Caco-2 (cell line): Measurements from ENCODE around the gene KMT5B. TPM values are rescaled to one million over a fixed set of nuclear protein-coding genes. Genes with fewer than 3 reads are reported as not detected.

Source experiments
- BruUV-seq: library from RNA; stranded (reverse); fragments of 400-500 nt; replicated peaks from 2 replicates; lab custom pipeline; 2021; lab: Mats Ljungman, UMichigan
- CTCF ChIA-PET: fragments of 300-600 bp; sonication (Branson Sonifier 250); formaldehyde crosslinking; loops from one replicate; lab custom pipeline; 2022; ENCODE audit warnings: antibody characterized with exemption; lab: Charles Lee
- POLR2A ChIA-PET: fragments of 300-600 bp; sonication (Branson Sonifier 250); formaldehyde crosslinking; loops from one replicate; lab custom pipeline; 2022; ENCODE audit warnings: antibody characterized with exemption; lab: Charles Lee
- DNase-seq, 2 experiments: peaks; one replicate each; pipeline versions ENCODE4 v3.0.0 to v3.0.0-alpha.2; 2020 to 2022
- H3K27me3 ChIP-seq: replicated peaks from 2 replicates; pipeline ENCODE4 v1.6.0; 2011; ENCODE audit warnings: low read length; ENCODE audit not compliant: control insufficient read depth, insufficient read depth
- H3K36me3 ChIP-seq: 2 replicates; pipeline ENCODE4 v1.5.1; 2011; ENCODE audit warnings: low read length; ENCODE audit not compliant: control insufficient read depth, insufficient read depth
- H3K4me1 ChIP-seq: fragments of 250-450 bp; sonication (Bioruptor Pico); 2 replicates; pipeline ENCODE4 v1.5.1; 2020; ENCODE audit warnings: mild to moderate bottlenecking
- H3K4me3 ChIP-seq: 2 replicates; pipeline ENCODE4 v1.5.1; 2011; ENCODE audit warnings: low read depth, mild to moderate bottlenecking, control low read depth, low read length
- H3K9me3 ChIP-seq: fragments of 250-450 bp; sonication (Bioruptor Pico); 2 replicates; pipeline ENCODE4 v1.5.1; 2020; ENCODE audit warnings: mild to moderate bottlenecking, moderate library complexity
- H3K27ac Mint-ChIP-seq: one replicate; pipeline ENCODE4 v1.8.0; 2022; ENCODE audit warnings: mixed read lengths; ENCODE audit not compliant: unreplicated experiment
- H3K27me3 Mint-ChIP-seq: one replicate; pipeline ENCODE4 v1.8.0; 2022; ENCODE audit warnings: mixed read lengths; ENCODE audit not compliant: insufficient read depth, unreplicated experiment
- H3K36me3 Mint-ChIP-seq: one replicate; pipeline ENCODE4 v1.8.0; 2022; ENCODE audit warnings: mild to moderate bottlenecking, mixed read lengths; ENCODE audit not compliant: insufficient read depth, unreplicated experiment
- H3K4me1 Mint-ChIP-seq: one replicate; pipeline ENCODE4 v1.8.0; 2022; ENCODE audit warnings: low read depth, mixed read lengths; ENCODE audit not compliant: unreplicated experiment
- H3K4me3 Mint-ChIP-seq: one replicate; pipeline ENCODE4 v1.8.0; 2022; ENCODE audit warnings: mild to moderate bottlenecking, moderate library complexity, mixed read lengths; ENCODE audit not compliant: unreplicated experiment
- H3K9me3 Mint-ChIP-seq: one replicate; pipeline ENCODE4 v1.8.0; 2022; ENCODE audit warnings: mixed read lengths; ENCODE audit not compliant: unreplicated experiment
- CTCF ChIP-seq, 2 experiments: fragments of 200-600 bp in 1 of 2; IDR thresholded peaks; 1 replicate in 1 of 2; 2 replicates in 1 of 2; pipeline versions ENCODE4 v1.5.1 to v1.8.0; 2011 to 2022; ENCODE audit warnings: antibody characterized with exemption in 1 of 2, control low read depth in 1 of 2, inconsistent platforms in 1 of 2, low read depth in 1 of 2, low read length in 1 of 2, mild to moderate bottlenecking in 1 of 2, moderate library complexity in 1 of 2; ENCODE audit not compliant: insufficient read depth in 1 of 2, severe bottlenecking in 1 of 2, unreplicated experiment in 1 of 2
- intact Hi-C: fragments of 100-400 bp; cut with micrococcal nuclease; formaldehyde crosslinking; loops from one replicate; pipeline ENCODE4 v1.10.0; 2022; ENCODE audit not compliant: unreplicated experiment
- total RNA-seq: library from RNA; stranded (reverse); gene quantifications from 2 replicates; pipeline ENCODE4 v1.2.3, GENCODE V29; 2022

The KMT5B gene
- total RNA-seq, 1 experiment from 2014 or later, result 91.2 TPM

GRCh38 chr11:68191661-68192579, 21.2 kb downstream of the KMT5B start:
- H3K27ac Mint-ChIP-seq, result no peak overlapping the region
- CTCF ChIA-PET, result no interaction called here
- POLR2A ChIA-PET, result no interaction called here
- Histone ChIP-seq H3K4me3 (no peak overlapping the region), H3K9me3 (no peaks in the 10 kb centered on the region), H3K27me3 (no peaks in the 10 kb centered on the region), H3K36me3 (no peaks in the 10 kb centered on the region), H3K4me1 (no peaks in the 10 kb centered on the region)
- no peaks in the 10 kb centered on the region for H3K27me3 Mint-ChIP-seq
- no peak for TF ChIP-seq CTCF (IDR thresholded peaks at IDR 0.05; ENCODE audit: insufficient read depth in 1 of 2, low read depth in 1 of 2, low read length in 1 of 2, severe bottlenecking in 1 of 2, unreplicated experiment in 1 of 2)
- no peak overlapping the region for H3K4me3 Mint-ChIP-seq
- intact Hi-C loops, result no loop called here
- BruUV-seq, result no TSS peak
- H3K36me3 Mint-ChIP-seq, result peaks cover 26% of the 10 kb centered on the region
- no peaks in the 10 kb centered on the region for H3K9me3 Mint-ChIP-seq
- peaks cover 14% of the 10 kb centered on the region for H3K4me1 Mint-ChIP-seq
- no peak for DNase-seq

DNA sequence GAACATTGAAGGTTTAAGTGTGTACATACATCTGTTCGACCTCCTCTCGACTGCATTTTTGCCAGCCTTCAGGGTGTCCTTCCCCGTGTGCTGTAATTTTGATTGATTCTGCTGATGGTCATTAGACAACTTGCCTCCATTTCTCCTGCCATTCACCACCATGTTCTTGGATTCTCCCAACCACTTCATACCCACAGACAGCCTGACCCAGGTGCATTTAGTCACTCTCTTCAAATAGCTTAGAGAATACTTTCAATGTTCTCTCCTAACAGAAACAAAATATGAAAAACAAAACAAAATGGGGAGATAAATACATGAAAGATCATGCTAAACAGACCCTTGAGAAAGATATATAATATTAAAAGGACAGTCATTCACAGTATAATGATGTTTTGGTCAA, 23.2 kb downstream of the KMT5B start:
- BruUV-seq, result no TSS peak
- no peaks in the 10 kb centered on the region for H3K4me1 ChIP-seq
- H3K36me3 ChIP-seq, result no peaks in the 10 kb centered on the region
- no peak for DNase-seq
- POLR2A ChIA-PET, result no interaction called here
- Mint-ChIP-seq H3K4me1 (peaks cover 14% of the 10 kb centered on the region), H3K27me3 (no peaks in the 10 kb centered on the region), H3K9me3 (no peaks in the 10 kb centered on the region), H3K27ac (no peak overlapping the region), H3K36me3 (peaks cover 45% of the 10 kb centered on the region), H3K4me3 (no peak overlapping the region)
- H3K4me3 ChIP-seq, result no peak overlapping the region
- H3K9me3 ChIP-seq, result no peaks in the 10 kb centered on the region
- TF ChIP-seq CTCF (IDR thresholded peaks at IDR 0.05; ENCODE audit: insufficient read depth in 1 of 2, low read depth in 1 of 2, low read length in 1 of 2, severe bottlenecking in 1 of 2, unreplicated experiment in 1 of 2), result no peak
- no peaks in the 10 kb centered on the region for H3K27me3 ChIP-seq
- CTCF ChIA-PET, result interaction anchor here (1.1 kb wide), 1 partner anchor 19 kb away, joined by 8 read pairs; no protein-coding TSS in a partner anchor
- intact Hi-C loops, result no loop called here

DNA sequence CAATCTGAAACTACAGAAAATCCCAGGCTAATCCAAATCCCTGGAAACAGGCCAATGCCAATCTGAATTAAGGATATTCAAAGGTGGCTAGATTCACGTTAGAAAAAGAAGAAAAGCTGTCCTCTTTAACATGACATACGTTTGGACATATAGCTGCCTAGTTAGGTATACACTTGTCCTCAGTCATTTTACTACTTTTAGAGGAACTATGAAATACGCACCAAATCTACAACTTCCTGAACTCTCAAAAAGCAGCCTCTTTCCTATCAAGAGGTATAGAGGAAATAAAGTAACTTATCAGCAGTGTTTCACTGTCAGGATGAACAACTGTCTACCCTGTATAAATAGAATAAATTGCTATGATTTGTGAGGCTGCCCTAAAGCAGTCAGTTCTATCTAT, 24.0 kb downstream of the KMT5B start:
- POLR2A ChIA-PET, result no interaction called here
- intact Hi-C loops, result no loop called here

More for the DNA sequence above, 24.0 kb downstream of the KMT5B start:
- Histone ChIP-seq H3K4me1 (no peaks in the 10 kb centered on the region), H3K4me3 (no peak overlapping the region), H3K36me3 (no peaks in the 10 kb centered on the region), H3K9me3 (no peaks in the 10 kb centered on the region), H3K27me3 (no peaks in the 10 kb centered on the region)
- no peak for DNase-seq
- TF ChIP-seq CTCF (IDR thresholded peaks at IDR 0.05; ENCODE audit: insufficient read depth in 1 of 2, low read depth in 1 of 2, low read length in 1 of 2, severe bottlenecking in 1 of 2, unreplicated experiment in 1 of 2), result no peak
- no TSS peak for BruUV-seq
- Mint-ChIP-seq H3K4me1 (peaks cover 14% of the 10 kb centered on the region), H3K36me3 (peaks cover 53% of the 10 kb centered on the region), H3K27ac (no peak overlapping the region), H3K4me3 (no peak overlapping the region), H3K27me3 (no peaks in the 10 kb centered on the region), H3K9me3 (no peaks in the 10 kb centered on the region)
- CTCF ChIA-PET, result no interaction called here
